Right ventricle myocardium inferior (tissue), 1 donor: ENCODE data around the gene ADGRV1. TPM values are rescaled to one million over a fixed set of nuclear protein-coding genes. Genes with fewer than 3 reads are reported as not detected.

Experiments
- ATAC-seq: fragments of 200-7000 bp; cut with Tn5 transposase; one replicate; pipeline ENCODE4 v1.9.1; 2020; ENCODE audit warnings: mild to moderate bottlenecking, moderate library complexity
- DNase-seq: peaks from one replicate; pipeline ENCODE4 v3.0.0; 2021; ENCODE audit errors: missing footprints
- intact Hi-C: fragments of 100-400 bp; cut with DNase I; formaldehyde crosslinking; loops from one replicate; pipeline ENCODE4 v1.11.0; 2022
- total RNA-seq: library from RNA; stranded (reverse); fragmentation: NEBNext Ultra II Directional; extraction: Animal tissue kit (Norgen Biotek cat#: 25700); gene quantifications from one replicate; pipeline ENCODE4 v1.2.1, GENCODE V29; 2021
- donor health status: DM: no; HTN: yes; CAD: no; lungs with severe emphysema.

ADGRV1 gene
- total RNA-seq, 1 donor from 2014 or later, result not detected

GRCh38 chr5:91162534-91163381 is 604.2 kb downstream of the ADGRV1 start:
- intact Hi-C loops, result loop anchor here (5.0 kb wide), 1 partner anchor 60 kb away; no protein-coding TSS in a partner anchor
- no peak for DNase-seq
- peak; percentile 92 for ATAC-seq

- DNase-seq (no peak), ATAC-seq (no peak)
- intact Hi-C loops, result loop anchor here (5.0 kb wide), 1 partner anchor 62 kb away; no protein-coding TSS in a partner anchor
Measured at GRCh38 chr5:91164424-91164823, 605.8 kb downstream of the ADGRV1 start.

- intact Hi-C loops, result no loop called here
- ATAC-seq (no peak), DNase-seq (no peak)
Measured at GRCh38 chr5:91166059-91166807, 607.6 kb downstream of the ADGRV1 start.

GRCh38 chr5:91168859-91169258 is 610.3 kb downstream of the ADGRV1 start:
- DNase-seq (no peak), ATAC-seq (no peak)
- intact Hi-C loops, result no loop called here

- ATAC-seq (no peak), DNase-seq (no peak)
- intact Hi-C loops, result no loop called here
Measured at GRCh38 chr5:91170266-91170665, 611.7 kb downstream of the ADGRV1 start.

- no peak for ATAC-seq
- intact Hi-C loops, result no loop called here
- no peak for DNase-seq
Measured at GRCh38 chr5:91171322-91171721, 612.7 kb downstream of the ADGRV1 start.

- intact Hi-C loops, result no loop called here
- ATAC-seq, result no peak
- no peak for DNase-seq
Measured at GRCh38 chr5:91174396-91174795, 615.8 kb downstream of the ADGRV1 start.

GRCh38 chr5:91175708-91176107 is 617.1 kb downstream of the ADGRV1 start:
- DNase-seq, result no peak
- intact Hi-C loops, result no loop called here
- no peak for ATAC-seq

- intact Hi-C loops, result no loop called here
- no peak for ATAC-seq
- no peak for DNase-seq
Measured at GRCh38 chr5:91176288-91177016, 617.9 kb downstream of the ADGRV1 start.

GRCh38 chr5:91177085-91177484 is 618.5 kb downstream of the ADGRV1 start:
- intact Hi-C loops, result no loop called here
- no peak for ATAC-seq
- no peak for DNase-seq

- no peak for ATAC-seq
- intact Hi-C loops, result no loop called here
- no peak for DNase-seq
Measured at GRCh38 chr5:91177639-91178038, 619.0 kb downstream of the ADGRV1 start.

- DNase-seq (no peak), ATAC-seq (no peak)
- intact Hi-C loops, result no loop called here
Measured at GRCh38 chr5:91178461-91178860, 619.9 kb downstream of the ADGRV1 start.

- intact Hi-C loops, result no loop called here
- ATAC-seq, result no peak
- DNase-seq, result no peak
Measured at GRCh38 chr5:91179018-91179417, 620.4 kb downstream of the ADGRV1 start.

GRCh38 chr5:91180506-91180905 is 621.9 kb downstream of the ADGRV1 start:
- ATAC-seq (no peak), DNase-seq (no peak)
- intact Hi-C loops, result no loop called here

- ATAC-seq (peak; percentile 86), DNase-seq (no peak)
- intact Hi-C loops, result no loop called here
Measured at GRCh38 chr5:91182763-91183162, 624.2 kb downstream of the ADGRV1 start.

- ATAC-seq, result no peak
- intact Hi-C loops, result no loop called here
- peak; percentile 83 for DNase-seq
Measured at GRCh38 chr5:91183743-91184142, 625.1 kb downstream of the ADGRV1 start.

- ATAC-seq (no peak), DNase-seq (no peak)
- intact Hi-C loops, result no loop called here
Measured at GRCh38 chr5:91186101-91186500, 627.5 kb downstream of the ADGRV1 start.

- intact Hi-C loops, result no loop called here
- ATAC-seq (no peak), DNase-seq (no peak)
Measured at GRCh38 chr5:91187032-91187431, 628.4 kb downstream of the ADGRV1 start.

GRCh38 chr5:91188755-91189154 is 630.2 kb downstream of the ADGRV1 start:
- intact Hi-C loops, result no loop called here
- ATAC-seq, result no peak
- DNase-seq, result no peak
